IPS-11a (cell line): ENCODE results near the gene GSTM3.
A peak's percentile ranks its signal among the peaks of the same experiment; 100 is the strongest.

Experiments
- H3K4me3 ChIP-seq: one replicate; pipeline ENCODE4 v1.5.1; 2013; ENCODE audit warnings: low read depth, low read length, control low read depth

GSTM3 gene

DNA sequence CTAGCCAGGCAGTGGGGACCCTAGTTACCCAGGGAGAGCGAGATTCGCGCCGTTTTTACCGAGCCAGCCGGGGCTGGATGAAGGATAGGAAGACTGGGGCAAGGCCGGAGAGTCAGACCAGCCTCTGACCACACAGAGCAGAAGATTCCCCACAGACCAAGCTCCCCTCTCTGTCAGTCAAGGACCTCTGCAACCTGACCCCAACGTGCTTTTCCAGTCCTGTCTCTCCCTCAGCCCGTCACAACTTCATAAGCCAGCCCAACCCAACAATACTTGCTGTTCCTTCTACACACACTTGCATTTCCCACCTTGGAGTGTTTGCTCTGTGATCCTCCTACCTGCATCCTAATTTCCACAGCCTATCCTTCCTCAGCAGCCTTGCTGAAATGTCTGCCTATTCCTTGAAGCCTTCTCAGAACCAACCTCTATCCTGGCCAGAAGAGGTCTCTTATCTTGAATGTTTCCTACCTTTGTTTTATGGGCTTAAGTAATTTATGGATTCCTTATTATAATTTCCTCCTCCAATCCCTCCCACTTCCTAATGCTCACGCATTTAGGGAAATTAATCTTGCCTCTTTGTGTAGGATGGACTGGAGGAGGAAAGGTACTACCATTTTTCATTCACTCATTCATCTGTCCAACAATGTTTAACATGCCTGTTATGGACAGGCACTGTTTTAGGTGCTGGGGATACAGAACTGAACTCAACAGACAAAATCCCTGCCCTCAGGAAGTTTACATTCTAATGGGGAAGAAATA, at the start of gene GSTM3:
Gene GSTM3, minus strand, starts transcription at position 424 of the 759 bp plus-strand sequence. CDS start 751 bp downstream, outside the sequence.
- H3K4me3 ChIP-seq = peak within 1 kb of the TSS; percentile 44

DNA sequence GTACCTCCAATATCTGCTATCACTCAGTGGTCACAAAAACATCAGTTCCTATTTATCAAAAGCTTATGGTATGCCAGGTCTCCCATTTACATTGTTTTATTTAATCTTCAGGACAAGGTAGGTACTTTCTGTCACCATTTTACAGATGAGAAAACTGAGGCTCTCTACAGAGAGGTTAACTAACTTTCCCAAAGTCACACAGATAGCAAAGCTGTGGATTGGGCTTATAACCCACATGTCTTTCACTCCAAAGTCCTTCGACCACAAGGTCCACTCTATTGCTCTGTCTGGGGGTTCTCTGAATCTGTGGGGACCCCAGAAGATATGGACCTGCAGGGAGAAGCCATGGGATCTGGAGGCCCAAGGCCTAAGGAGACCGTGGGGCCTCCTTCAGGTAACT, 49.5 kb upstream of the GSTM3 start:
- H3K4me3 ChIP-seq = no peak overlapping the region

DNA sequence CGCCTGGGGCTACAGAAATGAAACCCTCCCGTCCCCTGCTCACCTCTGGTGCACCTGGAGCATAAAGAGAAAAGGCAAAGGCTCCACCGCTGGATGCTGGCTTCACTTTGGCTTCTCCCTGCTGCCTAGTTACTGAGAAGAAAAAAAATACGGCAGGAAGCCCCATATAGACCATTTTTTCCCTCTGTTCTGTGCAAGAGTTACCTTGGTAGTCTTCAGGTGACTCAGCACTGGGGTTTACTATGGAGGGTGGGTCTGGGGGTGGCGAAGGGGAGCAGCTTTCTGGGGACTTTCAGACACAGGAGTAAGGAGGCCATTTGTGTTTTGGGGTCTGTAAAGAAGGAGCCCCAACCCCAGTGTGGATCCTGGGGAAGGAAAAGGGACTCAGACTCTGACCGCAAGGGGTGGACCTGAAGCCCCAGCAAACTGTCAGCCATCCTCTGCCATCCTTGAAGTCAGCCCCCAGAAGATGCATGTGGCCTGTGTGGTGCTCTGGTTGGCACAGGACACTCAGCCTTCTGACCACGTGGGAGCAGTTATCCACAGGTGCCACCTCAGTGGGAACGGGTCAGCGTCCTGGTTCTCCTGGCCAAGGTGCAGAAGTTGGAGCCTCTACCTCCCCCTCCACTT, 48.8 kb upstream of the GSTM3 start:
- no peak overlapping the region for H3K4me3 ChIP-seq

DNA sequence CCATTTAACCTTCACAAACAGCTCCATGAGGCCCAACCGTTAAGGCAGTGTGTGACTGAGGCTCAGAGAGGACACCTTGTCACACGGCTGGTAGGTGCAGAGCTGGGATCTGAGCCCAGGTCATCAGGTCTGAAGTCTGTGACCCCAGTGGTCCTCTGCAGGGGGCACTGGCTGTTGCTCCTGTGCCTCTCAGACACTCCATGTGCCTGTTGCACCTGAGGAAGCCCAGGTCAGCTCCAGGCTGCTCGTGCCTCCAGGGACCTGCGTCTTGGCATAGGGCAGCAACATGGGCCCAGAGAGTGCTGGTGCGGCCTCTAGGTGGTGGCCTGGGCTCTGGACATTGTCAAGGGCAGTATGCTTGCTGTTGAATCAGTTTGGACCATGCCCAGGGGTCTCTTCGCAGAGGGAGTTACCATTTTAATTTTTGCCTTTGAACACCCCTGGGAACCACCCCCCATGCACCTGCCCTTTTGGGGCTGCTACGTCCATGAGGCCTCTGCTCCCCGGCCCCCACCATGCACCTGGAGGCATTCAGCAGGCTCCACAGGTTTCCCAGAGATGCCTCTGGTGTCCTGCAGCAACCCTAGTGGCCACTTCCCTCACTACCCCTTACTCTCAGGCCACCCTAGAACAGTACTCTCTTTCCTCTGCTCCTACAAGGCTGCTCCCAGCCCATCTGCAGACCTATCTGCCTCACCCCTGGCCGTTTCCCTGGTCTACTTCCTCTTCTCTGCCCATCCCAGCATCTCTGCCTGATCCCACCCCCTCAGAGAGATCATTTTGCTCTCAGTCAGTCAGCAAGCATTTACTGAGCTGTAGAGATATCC, 48.1 kb upstream of the GSTM3 start:
- H3K4me3 ChIP-seq = no peak overlapping the region

DNA sequence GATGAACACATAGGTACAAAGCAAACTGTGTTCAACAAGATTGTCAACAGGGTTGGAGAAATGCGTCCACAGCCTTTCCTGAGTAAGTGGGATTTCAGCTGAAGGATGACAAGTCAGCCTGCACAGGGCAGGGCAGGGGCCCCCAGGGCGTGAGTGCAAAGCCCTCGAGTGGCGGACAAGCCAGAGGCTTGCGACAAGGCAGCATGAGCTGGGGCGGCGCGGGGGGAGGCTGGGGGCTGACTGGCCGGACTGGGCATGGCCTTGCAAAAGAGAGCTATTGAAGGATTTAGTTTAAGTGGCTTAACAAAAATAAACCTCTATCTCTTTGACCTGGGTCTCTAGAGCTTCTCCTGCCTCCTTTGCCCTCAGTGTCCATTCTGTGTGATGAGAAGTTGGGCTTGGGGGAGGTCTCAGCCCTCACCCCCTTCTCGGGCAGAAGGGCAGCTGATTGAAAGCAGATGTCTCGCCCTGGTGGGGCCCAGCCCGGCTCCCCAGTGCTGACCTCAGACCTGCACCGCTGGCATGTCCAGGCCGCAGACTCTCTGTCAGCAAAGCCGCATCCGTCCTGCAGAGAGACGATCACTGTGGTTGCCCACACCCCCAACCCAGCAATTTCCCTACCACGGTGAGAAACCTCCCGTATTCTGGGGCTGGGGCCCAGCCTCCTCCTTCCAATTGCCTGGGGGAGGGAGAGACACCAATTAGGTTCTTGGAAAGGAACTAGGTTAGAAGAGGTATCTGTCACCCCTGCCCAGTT, 47.2 kb upstream of the GSTM3 start:
- no peak overlapping the region for H3K4me3 ChIP-seq

DNA sequence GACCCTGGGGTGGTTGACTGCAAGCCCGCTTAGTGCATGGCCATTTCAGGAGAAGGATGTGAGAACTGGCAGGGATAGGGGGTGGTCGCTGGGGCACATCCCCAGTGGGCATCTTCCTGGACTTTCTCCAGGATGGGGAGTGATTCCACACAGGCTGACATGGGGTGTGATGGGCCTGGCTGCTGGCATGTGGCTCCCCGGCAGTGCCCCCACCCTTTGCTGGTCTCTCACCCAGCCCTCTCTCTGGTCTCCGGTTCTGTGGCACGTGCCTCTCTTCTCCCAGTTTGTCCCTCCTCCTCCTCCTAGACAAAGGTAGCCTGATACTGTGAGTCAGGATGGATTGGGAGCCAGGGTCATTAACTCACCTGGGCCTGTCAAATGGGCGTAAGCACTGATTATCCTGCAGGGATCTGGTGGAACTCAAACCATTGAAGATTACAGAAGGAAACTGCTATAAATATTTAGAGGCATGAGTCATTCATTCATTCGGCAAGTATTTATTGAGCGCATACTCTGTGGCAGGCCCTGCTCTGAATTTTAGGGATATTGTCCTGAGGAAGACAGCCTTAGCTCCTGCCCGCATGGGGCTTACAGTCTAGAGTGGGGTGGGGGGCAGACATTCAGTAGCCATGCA, 46.5 kb upstream of the GSTM3 start:
- no peak overlapping the region for H3K4me3 ChIP-seq

DNA sequence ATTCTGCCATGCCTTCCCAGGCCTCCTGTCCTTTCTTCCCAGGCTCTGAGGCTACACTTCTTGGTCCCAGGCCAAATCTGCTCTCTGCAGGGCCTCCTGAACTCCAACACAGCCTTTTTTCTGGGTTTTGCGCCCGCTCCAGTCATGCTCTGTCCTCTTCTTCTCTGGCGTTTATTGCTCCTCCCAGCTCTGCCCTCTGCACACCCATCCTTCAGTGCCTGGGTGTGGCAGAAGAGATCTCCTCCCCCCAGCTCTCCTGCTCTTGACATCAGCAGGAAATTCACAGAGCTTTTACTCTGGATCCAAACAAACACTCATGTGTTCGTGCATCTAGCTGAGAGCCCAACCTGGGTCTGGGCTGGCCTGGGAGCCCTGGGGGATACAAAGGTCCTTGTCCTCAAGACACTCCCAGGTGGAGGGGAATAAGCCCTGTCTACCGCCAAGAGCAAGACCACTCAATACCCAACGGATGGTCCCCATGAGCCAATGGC, 45.7 kb upstream of the GSTM3 start:
- H3K4me3 ChIP-seq = no peak overlapping the region

DNA sequence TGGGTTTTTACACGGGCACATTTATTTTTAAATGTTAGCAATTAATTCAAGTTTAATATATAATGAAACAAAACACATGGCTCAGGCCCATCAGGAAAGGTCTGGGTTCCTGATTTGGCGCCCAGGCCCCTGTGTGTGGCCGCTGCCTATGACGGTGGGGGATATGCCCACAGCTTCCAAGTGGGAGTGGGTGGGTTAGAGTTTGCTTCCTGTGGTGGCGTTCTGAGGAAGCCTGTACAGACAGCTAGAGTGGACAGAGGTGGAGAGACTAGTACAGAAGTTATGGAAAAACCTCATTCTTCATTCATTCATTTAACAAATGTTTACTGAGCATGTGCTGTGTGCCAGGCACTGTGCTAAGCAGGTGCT, 45.3 kb upstream of the GSTM3 start:
- no peak overlapping the region for H3K4me3 ChIP-seq

DNA sequence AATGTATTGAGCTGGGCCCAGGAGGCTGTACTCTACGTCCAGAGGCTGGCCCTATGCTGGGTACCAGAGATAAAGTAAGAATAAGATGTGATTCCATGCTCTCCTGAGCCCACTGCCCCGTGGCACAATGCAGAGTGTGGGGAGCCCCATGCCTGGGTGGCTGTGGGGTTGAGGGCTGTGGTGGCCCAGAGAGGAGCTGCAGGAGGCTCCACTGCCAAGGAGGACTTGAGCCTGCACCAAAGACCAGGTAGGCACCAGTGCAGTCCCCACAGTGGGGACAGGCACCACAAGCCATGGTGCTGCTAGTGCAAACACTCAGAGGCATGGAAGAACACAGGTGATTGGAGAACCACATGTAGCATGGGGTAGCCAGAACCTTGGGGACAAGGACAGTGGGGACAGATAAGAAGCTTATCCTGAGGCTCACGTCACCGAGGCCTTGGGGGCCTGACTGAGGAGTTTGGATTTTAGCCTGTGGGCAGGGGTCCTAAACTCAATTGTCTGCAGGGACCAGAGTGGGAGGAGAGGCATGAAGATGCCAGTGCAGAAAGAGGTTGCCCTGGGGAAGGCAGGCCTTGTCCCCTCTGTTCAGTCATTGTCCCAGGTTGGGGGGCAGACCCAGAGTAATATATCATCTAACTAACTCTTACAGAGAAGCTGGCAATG, 44.7 kb upstream of the GSTM3 start:
- no peak overlapping the region for H3K4me3 ChIP-seq

DNA sequence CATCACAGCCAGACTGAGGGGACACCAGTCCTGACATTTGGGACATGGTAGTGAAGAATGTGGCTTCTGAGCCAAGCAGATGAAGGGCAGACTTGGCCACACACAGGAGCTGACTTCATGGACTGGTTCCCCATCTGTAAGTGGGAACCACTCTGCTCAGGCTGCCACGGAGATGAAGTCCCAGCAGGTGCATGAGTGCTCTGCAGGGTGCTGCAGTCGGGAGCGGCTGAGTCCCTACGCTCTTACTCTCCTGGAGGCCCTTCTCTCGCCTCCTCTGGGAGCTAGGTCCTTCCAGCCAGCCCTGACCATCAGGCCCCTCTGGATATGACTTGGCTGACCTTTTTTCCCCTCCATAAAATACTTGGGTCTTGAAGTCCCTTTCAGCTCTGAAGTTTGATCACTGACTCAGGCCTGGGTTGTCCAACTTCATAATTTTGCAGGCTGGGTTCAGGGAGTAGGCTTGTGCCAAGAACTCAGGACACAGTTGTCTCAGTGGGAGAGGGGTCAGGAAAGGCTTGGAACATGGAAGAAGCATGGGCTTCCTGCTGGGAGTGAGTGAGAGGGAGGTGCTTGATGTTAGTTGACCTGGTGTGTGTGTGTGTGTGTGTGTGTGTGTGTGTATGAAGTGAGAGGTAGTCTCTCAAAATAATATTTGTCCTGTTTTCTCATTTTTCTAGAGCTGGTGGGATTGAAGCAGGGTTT, 43.9 kb upstream of the GSTM3 start:
- H3K4me3 ChIP-seq = no peak overlapping the region

DNA sequence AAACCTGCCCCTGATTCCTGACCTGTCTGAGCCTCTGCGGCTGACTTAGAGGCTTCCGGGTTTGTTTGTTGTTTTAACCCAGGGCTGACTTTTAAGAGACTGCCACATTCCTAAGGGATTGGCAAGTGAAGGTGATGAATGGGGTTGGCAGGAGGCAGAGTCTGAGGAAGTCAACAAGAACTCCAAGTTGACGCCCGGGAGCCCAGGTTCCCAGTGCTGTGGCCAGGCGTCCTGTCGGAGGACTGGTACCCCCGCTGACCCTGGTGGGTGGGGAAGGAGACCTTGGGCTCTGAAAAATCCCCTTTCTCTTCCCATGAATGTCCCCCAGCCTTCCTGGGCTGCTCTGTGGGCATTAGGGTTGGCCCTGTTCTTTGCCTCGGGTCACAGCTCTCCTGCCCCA, 42.6 kb upstream of the GSTM3 start:
- H3K4me3 ChIP-seq = no peak overlapping the region

DNA sequence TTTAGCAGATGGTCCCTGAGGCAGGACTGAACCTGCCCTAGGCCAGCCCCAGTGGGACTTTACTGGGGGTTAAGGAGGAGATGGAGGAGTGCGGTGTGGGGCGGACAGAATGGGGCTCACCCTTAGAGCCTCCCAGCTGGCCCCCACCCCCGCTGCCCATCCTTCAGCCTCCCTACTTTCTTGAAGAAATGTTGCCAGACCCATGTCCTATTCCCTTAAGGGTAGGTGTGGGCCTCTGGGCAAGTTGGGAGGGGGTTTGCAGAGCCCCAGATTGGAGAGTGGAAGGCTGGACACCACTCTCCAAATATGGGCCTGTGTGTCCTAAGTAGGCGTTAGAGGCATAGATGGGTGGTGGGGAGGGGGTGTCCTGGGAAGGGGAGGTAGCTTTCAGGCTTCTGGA, 42.1 kb upstream of the GSTM3 start:
- no peak overlapping the region for H3K4me3 ChIP-seq

DNA sequence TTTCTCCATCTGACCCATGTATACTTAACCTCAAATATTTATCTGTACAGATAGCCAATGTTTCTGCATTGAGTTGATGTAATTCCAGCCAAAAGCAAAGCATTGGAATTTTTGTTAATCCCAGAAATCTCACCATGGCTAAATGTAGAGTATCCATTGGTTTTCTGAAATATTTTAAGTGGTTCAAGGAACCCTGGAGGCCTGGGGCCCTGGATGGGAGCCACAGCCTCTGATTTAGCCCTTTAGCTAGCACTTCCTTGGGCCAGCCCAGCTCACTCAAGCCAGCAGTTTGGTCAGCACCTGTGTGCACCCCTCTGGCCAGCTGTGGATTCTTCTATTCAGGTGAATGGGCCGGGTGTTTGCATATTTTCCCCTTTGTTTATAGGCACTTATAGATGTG, 41.7 kb upstream of the GSTM3 start:
- no peak overlapping the region for H3K4me3 ChIP-seq

DNA sequence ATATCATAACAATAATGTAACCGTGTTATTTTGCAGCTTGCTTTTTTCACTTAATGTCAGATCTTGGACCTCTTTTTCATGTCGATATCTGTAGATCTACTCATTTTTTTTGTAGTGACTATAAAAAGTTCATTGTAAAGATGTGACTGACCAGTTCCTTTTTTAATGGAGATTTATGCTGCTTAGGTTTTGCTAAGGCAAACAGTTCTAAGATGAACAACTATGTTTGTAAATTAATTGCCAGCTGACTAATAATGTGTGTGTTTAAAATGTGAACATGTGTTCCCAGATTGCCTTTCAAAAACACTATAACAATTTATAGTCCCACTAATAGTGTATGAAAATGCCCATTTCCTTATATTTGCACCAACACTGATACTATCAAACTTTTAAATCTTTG, 41.0 kb upstream of the GSTM3 start:
- no peak overlapping the region for H3K4me3 ChIP-seq

DNA sequence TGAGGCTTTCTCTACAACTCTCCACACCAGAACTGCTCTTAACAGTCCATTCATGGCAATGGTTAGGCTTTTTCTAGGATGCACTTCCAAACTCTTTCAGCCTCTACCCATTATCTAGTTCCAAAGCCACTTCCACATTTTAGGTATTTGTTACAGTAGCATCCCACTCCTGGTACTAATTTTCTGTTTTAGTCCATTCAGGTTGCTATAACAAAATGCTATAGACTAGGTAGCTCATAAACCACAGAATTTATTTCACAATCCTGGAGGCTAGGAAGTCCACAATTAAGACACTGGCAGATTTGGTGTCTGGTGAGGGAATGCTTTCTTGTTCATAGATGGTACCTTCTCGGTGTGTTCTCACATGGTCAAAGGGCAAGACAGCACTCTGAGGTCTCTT, 40.1 kb upstream of the GSTM3 start:
- no peak overlapping the region for H3K4me3 ChIP-seq

DNA sequence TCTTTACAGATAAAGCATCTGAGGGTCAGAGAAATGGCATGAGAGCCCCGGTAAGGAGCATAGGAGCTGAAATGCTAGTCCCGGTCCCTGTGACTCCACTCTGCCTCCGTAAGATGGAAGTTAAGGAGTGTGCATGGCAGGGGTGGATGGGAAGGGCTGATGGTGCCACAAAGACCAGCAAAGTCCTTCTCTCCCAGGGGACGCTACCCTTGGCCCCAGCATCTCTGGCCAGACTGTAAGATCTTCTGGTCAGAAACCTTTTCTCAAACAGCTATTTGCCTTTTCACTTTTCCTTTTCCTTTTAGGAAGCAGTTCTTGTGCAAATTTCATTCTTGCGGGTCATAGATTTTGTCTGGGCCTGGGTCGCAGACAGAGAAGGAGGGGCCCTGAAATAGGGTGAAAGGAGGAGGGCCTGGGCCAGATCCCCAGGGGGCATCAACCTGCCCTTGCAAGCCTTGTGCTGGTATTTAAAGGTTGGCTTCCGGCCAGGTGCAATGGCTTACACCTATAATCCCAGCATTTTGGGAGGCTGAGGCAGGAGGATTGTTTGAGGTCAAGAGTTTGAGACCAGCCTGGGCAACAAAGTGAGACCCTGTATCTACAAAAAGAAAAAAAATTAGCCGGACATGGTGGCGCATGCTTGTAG, 37.3 kb upstream of the GSTM3 start:
- H3K4me3 ChIP-seq = no peak overlapping the region

DNA sequence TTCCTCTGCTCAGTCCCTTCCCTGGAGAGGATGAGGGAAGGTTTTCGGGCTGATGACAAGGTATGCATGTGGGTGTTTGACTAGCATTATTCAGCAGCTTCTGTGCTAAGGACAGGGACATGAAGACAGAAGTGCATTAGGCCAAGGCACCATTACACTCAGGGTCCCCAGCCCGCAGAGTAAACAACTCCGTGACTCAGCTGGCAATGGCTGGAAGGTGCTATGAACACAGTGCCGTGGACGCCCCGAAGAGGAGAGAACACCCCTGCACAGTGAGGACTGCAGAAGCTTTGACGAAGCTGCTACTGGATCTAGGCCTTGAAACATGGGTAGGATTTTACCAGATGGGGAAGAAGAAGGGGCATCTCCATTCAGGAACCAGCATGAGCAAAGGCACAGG, 36.6 kb upstream of the GSTM3 start:
- H3K4me3 ChIP-seq = no peak overlapping the region

DNA sequence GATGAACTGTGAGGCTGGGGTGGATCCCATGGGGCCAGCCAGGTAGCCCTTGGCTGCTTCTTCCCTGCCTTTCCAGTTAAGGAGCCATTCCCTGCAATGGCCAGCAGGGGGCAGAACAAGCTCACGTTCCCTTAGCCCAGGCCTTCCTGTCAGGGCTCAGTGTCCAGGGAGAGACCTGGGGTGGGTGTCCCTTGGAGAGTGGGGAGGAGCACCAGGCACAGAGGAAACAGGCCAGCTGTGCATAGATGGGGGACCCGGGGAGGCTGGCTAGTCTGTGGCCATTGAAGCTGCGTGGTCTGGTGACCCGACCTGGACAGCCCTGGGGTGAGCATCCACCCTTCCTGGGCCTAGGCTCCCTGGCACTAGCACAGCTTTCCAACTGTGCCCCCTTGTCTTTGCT, 36.1 kb upstream of the GSTM3 start:
- no peak overlapping the region for H3K4me3 ChIP-seq
